Left ventricle myocardium inferior (tissue), 1 donor: ENCODE data around the gene SERPINB10. TPM values are rescaled to one million over a fixed set of nuclear protein-coding genes. Genes with fewer than 3 reads are reported as not detected.

Experiments
- DNase-seq: peaks from one replicate; pipeline ENCODE4 v3.0.0-alpha.2; 2020
- H3K27ac ChIP-seq: fragments of 200-600 bp; replicated peaks from 2 replicates; pipeline ENCODE4 v1.8.0; 2021
- H3K27me3 ChIP-seq: fragments of 200-600 bp; 2 replicates; pipeline ENCODE4 v1.8.0; 2021; ENCODE audit warnings: low read depth
- H3K36me3 ChIP-seq: fragments of 200-600 bp; 2 replicates; pipeline ENCODE4 v1.8.0; 2021
- H3K4me1 ChIP-seq: fragments of 200-600 bp; 2 replicates; pipeline ENCODE4 v1.8.0; 2021
- H3K4me3 ChIP-seq: fragments of 200-600 bp; 2 replicates; pipeline ENCODE4 v1.8.0; 2021; ENCODE audit warnings: mild to moderate bottlenecking, moderate library complexity
- H3K9me3 ChIP-seq: fragments of 200-600 bp; replicated peaks from 2 replicates; pipeline ENCODE4 v1.8.0; 2021
- CTCF ChIP-seq: fragments of 200-600 bp; IDR thresholded peaks from 2 replicates; pipeline ENCODE4 v1.8.0; 2021; ENCODE audit warnings: antibody characterized with exemption, mild to moderate bottlenecking, borderline replicate concordance
- intact Hi-C: fragments of 100-400 bp; cut with micrococcal nuclease; formaldehyde crosslinking; loops from one replicate; pipeline ENCODE4 v1.11.0; 2022
- total RNA-seq: library from RNA; stranded (reverse); fragmentation: NEBNext Ultra II Directional; extraction: Animal tissue kit (Norgen Biotek cat#: 25700); gene quantifications from one replicate; pipeline ENCODE4 v1.2.1, GENCODE V29; 2021
- donor health status: DM: no; HTN: yes; CAD: no; lungs with severe emphysema.

The SERPINB10 gene
- total RNA-seq, 1 donor from 2014 or later: not detected

- Histone ChIP-seq H3K4me1 (peaks cover 11% of the 10 kb centered on the region), H3K27ac (no peak overlapping the region), H3K4me3 (no peak overlapping the region), H3K27me3 (no peaks in the 10 kb centered on the region), H3K9me3 (no peaks in the 10 kb centered on the region), H3K36me3 (no peaks in the 10 kb centered on the region)
- no peak for TF ChIP-seq CTCF
- intact Hi-C loops: no loop called here
- DNase-seq: no peak
Observed at GRCh38 chr18:63878343-63878742, 29.4 kb upstream of the SERPINB10 start.

- Histone ChIP-seq H3K4me3 (no peak overlapping the region), H3K27ac (no peak overlapping the region), H3K36me3 (no peaks in the 10 kb centered on the region), H3K4me1 (peaks cover 11% of the 10 kb centered on the region), H3K9me3 (no peaks in the 10 kb centered on the region), H3K27me3 (no peaks in the 10 kb centered on the region)
- intact Hi-C loops: no loop called here
- no peak for DNase-seq
- no peak for TF ChIP-seq CTCF
Observed at GRCh38 chr18:63878925-63879324, 28.8 kb upstream of the SERPINB10 start.

- no peaks in the 10 kb centered on the region for H3K36me3 ChIP-seq
- intact Hi-C loops: no loop called here
- H3K4me1 ChIP-seq: peaks cover 11% of the 10 kb centered on the region
- no peak overlapping the region for H3K4me3 ChIP-seq
- H3K27me3 ChIP-seq: no peaks in the 10 kb centered on the region
- H3K27ac ChIP-seq: no peak overlapping the region
- no peaks in the 10 kb centered on the region for H3K9me3 ChIP-seq
- DNase-seq: no peak
- no peak for TF ChIP-seq CTCF
Observed at GRCh38 chr18:63879709-63880108, 28.0 kb upstream of the SERPINB10 start.

- intact Hi-C loops: no loop called here
- Histone ChIP-seq H3K27me3 (no peaks in the 10 kb centered on the region), H3K36me3 (no peaks in the 10 kb centered on the region), H3K9me3 (no peaks in the 10 kb centered on the region), H3K4me1 (peaks cover 11% of the 10 kb centered on the region), H3K4me3 (no peak overlapping the region), H3K27ac (no peak overlapping the region)
- no peak for DNase-seq
- TF ChIP-seq CTCF: no peak
Observed at GRCh38 chr18:63881851-63882250, 25.9 kb upstream of the SERPINB10 start.

- no peaks in the 10 kb centered on the region for H3K9me3 ChIP-seq
- no peak for DNase-seq
- H3K27ac ChIP-seq: peak overlapping the region; percentile 23
- H3K4me1 ChIP-seq: peaks cover 11% of the 10 kb centered on the region
- no peaks in the 10 kb centered on the region for H3K36me3 ChIP-seq
- H3K27me3 ChIP-seq: no peaks in the 10 kb centered on the region
- no peak overlapping the region for H3K4me3 ChIP-seq
- intact Hi-C loops: no loop called here
- no peak for TF ChIP-seq CTCF
Observed at GRCh38 chr18:63882333-63883141, 25.2 kb upstream of the SERPINB10 start.
